ENCODE measurements around the gene RHOD.

RHOD gene

DNA sequence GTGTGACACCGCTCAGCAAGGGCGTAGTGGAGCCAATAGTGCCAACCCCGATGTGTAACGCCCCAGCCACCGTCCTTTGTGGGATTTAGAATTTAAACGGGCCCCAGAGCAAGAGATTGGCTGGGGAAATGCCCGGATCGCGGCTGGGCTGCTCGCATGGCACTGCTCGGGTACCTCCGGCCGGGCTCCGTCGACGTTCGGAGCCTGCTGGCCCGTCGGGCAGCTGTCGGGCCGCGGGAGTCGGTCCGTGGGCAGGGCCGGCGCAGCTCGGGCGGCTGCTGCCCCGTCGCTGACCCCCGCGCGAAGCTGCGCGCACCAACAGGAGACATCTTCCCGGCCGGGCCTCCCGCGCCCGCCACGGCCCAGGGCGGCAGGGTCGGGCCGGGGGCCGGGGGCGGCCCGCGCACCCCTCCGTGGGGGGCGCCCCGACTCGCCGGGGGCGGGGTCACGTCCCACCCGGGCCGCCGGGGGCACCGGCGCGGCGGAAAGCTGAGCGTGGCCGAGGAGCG lies 61.1 kb downstream of the RHOD start:
- TF ChIP-seq, protein P1, sequence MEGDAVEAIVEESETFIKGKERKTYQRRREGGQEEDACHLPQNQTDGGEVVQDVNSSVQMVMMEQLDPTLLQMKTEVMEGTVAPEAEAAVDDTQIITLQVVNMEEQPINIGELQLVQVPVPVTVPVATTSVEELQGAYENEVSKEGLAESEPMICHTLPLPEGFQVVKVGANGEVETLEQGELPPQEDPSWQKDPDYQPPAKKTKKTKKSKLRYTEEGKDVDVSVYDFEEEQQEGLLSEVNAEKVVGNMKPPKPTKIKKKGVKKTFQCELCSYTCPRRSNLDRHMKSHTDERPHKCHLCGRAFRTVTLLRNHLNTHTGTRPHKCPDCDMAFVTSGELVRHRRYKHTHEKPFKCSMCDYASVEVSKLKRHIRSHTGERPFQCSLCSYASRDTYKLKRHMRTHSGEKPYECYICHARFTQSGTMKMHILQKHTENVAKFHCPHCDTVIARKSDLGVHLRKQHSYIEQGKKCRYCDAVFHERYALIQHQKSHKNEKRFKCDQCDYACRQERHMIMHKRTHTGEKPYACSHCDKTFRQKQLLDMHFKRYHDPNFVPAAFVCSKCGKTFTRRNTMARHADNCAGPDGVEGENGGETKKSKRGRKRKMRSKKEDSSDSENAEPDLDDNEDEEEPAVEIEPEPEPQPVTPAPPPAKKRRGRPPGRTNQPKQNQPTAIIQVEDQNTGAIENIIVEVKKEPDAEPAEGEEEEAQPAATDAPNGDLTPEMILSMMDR (IDR thresholded peaks at IDR 0.05; ENCODE audit: low read depth, low read length) = no peak
- DNase-seq (ENCODE audit: low read depth in 2 of 2) = peak in 1 of 2 donors; percentile 24
- H3K4me3 ChIP-seq (replicated peaks in 1 of 2; ENCODE audit: low read depth in 2 of 2, low read length in 2 of 2) = no peak overlapping the region

DNA sequence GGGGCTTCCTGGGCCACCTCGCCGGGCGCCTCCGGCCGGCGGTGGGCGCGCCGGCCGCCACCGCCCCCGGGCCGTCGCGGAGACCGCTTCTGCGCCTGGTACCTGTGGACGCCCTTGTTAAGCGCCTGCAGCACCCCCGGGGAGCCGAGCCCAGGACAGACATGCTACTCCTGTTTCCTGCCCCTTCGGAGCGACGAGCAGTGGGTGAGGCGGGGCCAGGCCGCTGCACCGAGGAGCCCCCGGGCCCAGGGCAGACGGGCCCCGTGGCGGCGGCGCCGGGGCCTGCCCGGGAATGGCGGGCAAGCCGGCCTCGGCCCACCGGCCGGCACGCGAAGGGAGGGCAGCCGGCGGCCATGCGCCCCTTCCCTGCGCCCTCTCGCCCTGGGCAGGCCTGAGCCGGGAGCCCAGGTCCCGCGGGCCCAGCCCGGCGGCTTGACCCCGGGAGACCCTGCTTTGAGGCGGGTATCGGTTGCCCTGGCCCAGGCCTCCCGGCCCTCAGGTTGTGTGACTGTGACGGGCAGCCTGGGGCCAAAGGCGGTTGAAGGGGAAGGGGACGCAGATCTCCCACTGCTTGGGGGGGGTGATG lies 61.6 kb downstream of the RHOD start:
- TF ChIP-seq, protein P1 (IDR thresholded peaks at IDR 0.05; ENCODE audit: low read depth, low read length) = no peak
- H3K4me3 ChIP-seq (replicated peaks in 1 of 2; ENCODE audit: low read depth in 2 of 2, low read length in 2 of 2) = peak overlapping the region; percentile 14 to 19
- DNase-seq (ENCODE audit: low read depth in 2 of 2) = peak in 1 of 2 donors; percentile 29

DNA sequence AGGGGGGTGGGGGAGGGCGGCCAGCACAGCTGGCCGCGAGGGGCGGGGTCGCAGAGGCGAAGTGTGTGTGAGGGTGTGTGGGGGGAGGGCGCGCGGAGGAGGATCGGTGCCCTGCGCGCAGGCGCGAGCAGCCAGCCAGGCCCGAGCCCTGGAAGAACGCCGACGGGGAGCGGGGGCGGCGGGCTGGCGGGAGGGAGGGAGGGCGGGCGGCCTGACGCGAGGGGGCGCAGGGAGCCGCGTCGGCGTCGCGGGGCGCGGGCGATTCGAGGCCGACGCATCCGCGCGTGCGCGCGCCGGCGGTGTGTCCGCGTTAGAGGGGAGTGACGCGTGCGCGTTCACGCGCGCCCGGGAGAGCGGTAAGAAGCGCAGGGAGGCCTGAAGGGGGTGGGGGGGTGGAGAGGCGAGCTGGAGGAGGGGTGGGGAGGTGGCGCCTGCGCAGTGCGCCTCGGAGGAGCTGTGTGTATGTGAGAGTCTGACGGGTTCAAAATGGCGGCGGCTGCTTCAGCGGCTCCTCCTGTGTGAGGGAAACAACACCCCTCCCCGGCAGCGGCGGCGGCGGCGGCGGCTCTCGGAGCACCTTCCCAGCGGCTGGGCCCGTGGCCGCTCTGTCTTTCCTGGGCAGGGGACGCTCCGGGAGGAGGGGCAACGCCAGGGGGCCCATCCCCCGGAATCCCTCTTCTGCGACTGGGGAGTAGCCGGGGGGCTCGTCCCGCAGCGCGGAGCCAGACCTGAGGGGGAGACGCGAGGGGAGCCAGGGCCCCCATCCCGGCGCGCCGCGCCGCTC lies 62.3 kb downstream of the RHOD start, which contains the start of gene KDM2A:
Gene KDM2A (plus strand): TSS at position 463 of the 784 bp plus-strand sequence. CDS start 2,054 bp downstream, outside the sequence.
- DNase-seq (ENCODE audit: low read depth in 2 of 2) = peak; percentile 99
- TF ChIP-seq, protein P1 (IDR thresholded peaks at IDR 0.05; ENCODE audit: low read depth, low read length) = no peak
- peak within 1 kb of the TSS; percentile 85 to 96 for H3K4me3 ChIP-seq (replicated peaks in 1 of 2; ENCODE audit: low read depth in 2 of 2, low read length in 2 of 2)

DNA sequence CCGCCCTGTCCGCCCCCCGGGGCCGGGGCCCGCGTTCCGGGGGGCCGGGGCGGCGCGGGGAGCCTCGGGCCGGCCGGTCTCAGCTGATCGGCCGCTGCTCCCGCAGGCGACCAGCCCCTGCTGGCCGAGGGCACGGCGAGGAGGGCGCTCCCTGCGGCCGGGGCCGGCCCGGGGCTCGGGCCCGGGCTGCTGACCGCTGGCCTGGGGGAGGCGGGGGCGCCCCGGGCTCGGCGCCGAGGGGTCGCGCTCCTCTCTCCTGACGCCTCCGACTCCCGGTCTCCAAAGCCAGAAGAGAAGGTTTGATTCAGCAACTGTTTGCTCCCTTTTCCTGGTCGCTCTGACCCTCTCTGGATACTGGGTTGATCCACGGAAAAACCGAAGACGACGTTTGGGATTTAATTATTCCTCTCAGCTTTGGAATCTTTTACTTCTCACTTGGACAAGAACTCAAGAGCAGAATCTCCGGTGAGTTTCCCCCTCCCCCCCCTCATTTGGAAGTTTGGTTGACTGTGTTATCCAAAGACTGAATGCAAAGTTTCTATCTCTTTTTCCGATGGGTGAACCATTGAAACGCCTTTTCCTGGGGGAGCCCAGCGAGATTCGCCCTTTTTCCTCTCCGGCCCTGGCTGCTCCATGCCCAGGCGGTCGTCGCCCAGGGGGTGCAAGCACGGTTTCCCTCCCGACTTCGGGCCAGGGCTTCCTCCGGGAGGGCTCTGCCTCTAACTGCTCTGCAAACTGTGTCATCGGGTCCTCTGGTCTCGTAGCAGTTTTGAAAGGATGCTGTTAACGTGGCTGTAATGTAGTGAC lies 63.1 kb downstream of the RHOD start:
- TF ChIP-seq, protein P1 (IDR thresholded peaks at IDR 0.05; ENCODE audit: low read depth, low read length) = no peak
- H3K4me3 ChIP-seq (replicated peaks in 1 of 2; ENCODE audit: low read depth in 2 of 2, low read length in 2 of 2) = peak overlapping the region; percentile 85 to 96
- DNase-seq (ENCODE audit: low read depth in 2 of 2) = peak; percentile 14 to 21

DNA sequence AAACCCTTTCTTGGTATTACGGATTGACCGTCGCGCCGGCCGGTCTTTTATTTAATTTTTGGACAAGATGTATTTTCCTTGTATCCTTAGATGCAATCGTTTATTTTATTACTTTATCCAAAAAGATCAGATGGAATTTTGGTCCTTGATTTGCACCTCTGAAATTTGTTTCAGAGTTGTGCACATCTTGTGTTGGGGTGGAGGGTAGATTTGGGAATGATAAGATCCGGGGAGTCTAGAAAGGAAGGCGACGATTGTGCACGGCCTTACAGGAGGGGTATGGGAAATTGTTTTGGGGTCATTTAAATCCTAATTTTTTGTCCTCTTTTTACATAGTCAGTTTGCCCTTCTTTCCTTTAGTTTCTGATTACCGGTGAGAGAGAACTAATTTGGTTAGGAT lies 63.8 kb downstream of the RHOD start:
- H3K4me3 ChIP-seq (replicated peaks in 1 of 2; ENCODE audit: low read depth in 2 of 2, low read length in 2 of 2) = peak overlapping the region; percentile 85 to 96
- DNase-seq (ENCODE audit: low read depth in 2 of 2) = no peak
- TF ChIP-seq, protein P1 (IDR thresholded peaks at IDR 0.05; ENCODE audit: low read depth, low read length) = no peak

DNA sequence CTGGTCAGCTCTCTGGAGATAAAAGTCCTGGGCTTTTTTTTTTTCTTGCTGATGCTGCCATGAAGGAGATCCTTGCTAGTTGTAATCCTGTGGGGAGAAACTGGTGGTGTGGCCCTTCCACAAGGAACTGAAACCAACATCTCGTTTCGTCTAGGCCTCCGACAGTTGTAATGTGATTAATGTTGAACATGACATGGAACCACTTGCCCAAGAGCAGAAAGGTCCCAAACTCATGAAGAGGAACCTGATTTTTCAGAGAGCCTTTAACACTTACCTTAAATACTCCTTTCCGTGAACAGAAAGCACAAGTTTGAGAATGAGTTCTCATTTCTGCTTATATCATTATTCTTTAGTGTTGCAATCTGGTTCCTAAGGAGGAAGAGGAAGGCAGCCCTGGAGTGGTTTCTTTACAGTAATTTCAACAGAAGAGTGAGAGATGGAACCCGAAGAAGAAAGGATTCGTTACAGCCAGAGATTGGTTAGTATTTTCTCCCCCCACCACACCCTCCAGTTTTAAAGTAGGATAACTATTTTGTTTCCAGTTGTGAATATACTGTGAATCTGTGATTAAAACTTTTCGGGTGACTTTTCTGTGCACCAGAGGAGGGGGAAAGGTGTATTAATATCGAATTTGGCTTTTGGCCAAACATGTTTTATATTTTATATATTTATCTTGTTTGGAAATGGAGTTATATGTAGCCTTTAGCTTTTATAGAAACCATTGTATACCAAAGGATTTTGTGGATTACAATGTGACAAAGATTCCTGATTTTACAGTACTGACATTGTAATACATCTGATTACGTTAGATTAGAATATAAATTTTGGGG lies 64.4 kb downstream of the RHOD start:
- peak; percentile 33 to 50 for DNase-seq (ENCODE audit: low read depth in 2 of 2)
- peak overlapping the region; percentile 85 to 96 for H3K4me3 ChIP-seq (replicated peaks in 1 of 2; ENCODE audit: low read depth in 2 of 2, low read length in 2 of 2)
- TF ChIP-seq, protein P1 (IDR thresholded peaks at IDR 0.05; ENCODE audit: low read depth, low read length) = no peak
